ENCODE measurements around the gene BARHL2. TPM values are rescaled to one million over a fixed set of nuclear protein-coding genes. Genes with fewer than 3 reads are reported as not detected.

BARHL2 gene
- total RNA-seq, 1 experiment from 2014 or later, result not detected

DNA sequence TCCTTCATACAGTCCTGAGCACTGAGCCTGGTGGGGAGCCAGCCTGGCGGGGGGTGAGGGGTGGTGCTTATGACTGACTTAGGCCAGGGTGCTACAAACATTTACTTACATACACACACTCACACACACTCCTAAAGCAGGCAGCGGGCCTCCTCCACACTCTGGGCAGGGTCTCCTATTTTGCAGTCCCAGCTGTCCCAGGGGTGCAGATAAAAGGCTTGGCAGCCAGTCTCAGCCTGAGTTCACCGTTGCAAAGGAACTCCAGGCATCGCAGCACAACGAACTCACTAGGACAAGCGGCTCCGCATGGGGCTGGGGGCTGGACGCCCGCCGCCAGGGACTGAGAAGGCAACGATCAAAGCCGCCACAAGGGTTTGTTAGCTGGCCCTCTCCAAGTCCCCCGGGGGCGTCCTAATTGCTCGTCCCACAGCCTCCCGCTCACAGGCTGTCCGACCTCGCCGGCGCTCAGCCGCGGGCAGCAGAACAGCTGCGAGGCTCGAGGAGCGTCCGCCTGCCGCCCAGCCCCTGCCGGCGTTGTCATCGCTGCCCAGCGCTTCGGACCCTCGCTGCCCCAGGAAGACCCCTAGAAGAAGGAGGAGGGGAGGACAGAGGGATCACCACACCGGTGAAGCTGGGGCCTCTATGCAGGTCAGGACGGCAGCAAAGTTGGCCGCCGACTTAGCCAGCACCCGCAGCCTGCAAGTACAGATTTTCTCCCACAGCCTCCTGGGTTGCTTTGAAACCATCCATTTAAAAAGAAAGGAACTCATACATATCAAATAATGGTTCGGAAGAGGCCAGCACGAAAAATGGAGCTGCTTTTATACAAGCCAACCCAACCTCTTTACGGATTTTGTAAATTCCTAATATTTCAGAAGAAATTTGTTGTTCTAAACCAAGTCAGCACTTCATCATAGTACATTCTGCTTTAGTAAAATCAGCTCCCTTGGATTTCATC lies 6.2 kb downstream of the BARHL2 start:
- intact Hi-C loops (cut with micrococcal nuclease; ENCODE audit: unreplicated experiment), result no loop called here
- BruUV-seq (replicated peaks), result no TSS peak
- Mint-ChIP-seq H3K27ac (ENCODE audit: unreplicated experiment) (no peak overlapping the region), H3K9me3 (ENCODE audit: low read depth, unreplicated experiment) (no peaks in the 10 kb centered on the region), H3K36me3 (ENCODE audit: insufficient read depth, unreplicated experiment) (no peaks in the 10 kb centered on the region), H3K4me3 (ENCODE audit: low read depth, unreplicated experiment) (no peak overlapping the region), H3K4me1 (ENCODE audit: low read depth, unreplicated experiment) (no peaks in the 10 kb centered on the region), H3K27me3 (ENCODE audit: unreplicated experiment) (peaks cover 100% of the 10 kb centered on the region)
- no peak for TF ChIP-seq CTCF (IDR thresholded peaks at IDR 0.05; ENCODE audit: unreplicated experiment)
- DNase-seq, result no peak
- CTCF ChIA-PET, result interaction anchor here (0.5 kb wide), 1 partner anchor 8 kb away, joined by 4 read pairs; no protein-coding TSS in a partner anchor

DNA sequence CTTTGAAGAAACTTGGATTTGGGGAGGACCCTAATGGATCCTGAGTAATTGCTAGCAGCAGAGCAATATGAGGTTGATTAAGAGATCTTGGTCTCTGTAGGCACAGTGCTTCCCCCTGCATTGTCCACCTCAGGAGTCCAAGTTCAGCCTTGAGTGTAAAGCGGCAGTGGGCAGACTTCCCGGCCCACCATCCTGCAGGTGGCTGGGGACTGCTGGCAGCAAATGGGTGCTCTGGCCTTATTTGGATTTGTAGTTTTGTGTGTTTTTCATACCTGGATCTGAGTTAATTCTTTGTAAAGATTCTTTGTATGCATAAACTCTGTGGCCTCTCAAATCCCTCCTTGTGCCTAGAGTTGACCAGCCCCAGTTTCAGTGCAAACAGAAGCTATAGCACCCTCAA lies 7.6 kb downstream of the BARHL2 start:
- TF ChIP-seq CTCF (IDR thresholded peaks at IDR 0.05; ENCODE audit: unreplicated experiment), result no peak
- Mint-ChIP-seq H3K27me3 (ENCODE audit: unreplicated experiment) (peaks cover 100% of the 10 kb centered on the region), H3K4me3 (ENCODE audit: low read depth, unreplicated experiment) (no peak overlapping the region), H3K9me3 (ENCODE audit: low read depth, unreplicated experiment) (no peaks in the 10 kb centered on the region), H3K36me3 (ENCODE audit: insufficient read depth, unreplicated experiment) (no peaks in the 10 kb centered on the region), H3K27ac (ENCODE audit: unreplicated experiment) (no peak overlapping the region), H3K4me1 (ENCODE audit: low read depth, unreplicated experiment) (no peaks in the 10 kb centered on the region)
- BruUV-seq (replicated peaks), result no TSS peak
- CTCF ChIA-PET, result no interaction called here
- intact Hi-C loops (cut with micrococcal nuclease; ENCODE audit: unreplicated experiment), result no loop called here
- DNase-seq, result no peak

GRCh38 chr1:90708826-90709225 lies 8.3 kb downstream of the BARHL2 start:
- BruUV-seq (replicated peaks), result no TSS peak
- no peak for DNase-seq
- Mint-ChIP-seq H3K27ac (ENCODE audit: unreplicated experiment) (no peak overlapping the region), H3K4me3 (ENCODE audit: low read depth, unreplicated experiment) (no peak overlapping the region), H3K9me3 (ENCODE audit: low read depth, unreplicated experiment) (no peaks in the 10 kb centered on the region), H3K4me1 (ENCODE audit: low read depth, unreplicated experiment) (no peaks in the 10 kb centered on the region), H3K27me3 (ENCODE audit: unreplicated experiment) (peaks cover 100% of the 10 kb centered on the region), H3K36me3 (ENCODE audit: insufficient read depth, unreplicated experiment) (no peaks in the 10 kb centered on the region)
- intact Hi-C loops (cut with micrococcal nuclease; ENCODE audit: unreplicated experiment), result no loop called here
- CTCF ChIA-PET, result interaction anchor here (1.2 kb wide), 1 partner anchor 13 kb away, joined by 3 read pairs; no protein-coding TSS in a partner anchor
- no peak for TF ChIP-seq CTCF (IDR thresholded peaks at IDR 0.05; ENCODE audit: unreplicated experiment)

- DNase-seq, result no peak
- CTCF ChIA-PET, result interaction anchor here (1.2 kb wide), 1 partner anchor 14 kb away, joined by 3 read pairs; no protein-coding TSS in a partner anchor
- Mint-ChIP-seq H3K27me3 (ENCODE audit: unreplicated experiment) (peaks cover 97% of the 10 kb centered on the region), H3K9me3 (ENCODE audit: low read depth, unreplicated experiment) (no peaks in the 10 kb centered on the region), H3K27ac (ENCODE audit: unreplicated experiment) (no peak overlapping the region), H3K4me1 (ENCODE audit: low read depth, unreplicated experiment) (no peaks in the 10 kb centered on the region), H3K4me3 (ENCODE audit: low read depth, unreplicated experiment) (no peak overlapping the region), H3K36me3 (ENCODE audit: insufficient read depth, unreplicated experiment) (no peaks in the 10 kb centered on the region)
- no peak for TF ChIP-seq CTCF (IDR thresholded peaks at IDR 0.05; ENCODE audit: unreplicated experiment)
- intact Hi-C loops (cut with micrococcal nuclease; ENCODE audit: unreplicated experiment), result no loop called here
- BruUV-seq (replicated peaks), result no TSS peak
These were observed 8.8 kb downstream of the BARHL2 start for GRCh38 chr1:90708236-90708786.

Data from Calu3 (cell line).